Right atrium auricular region (tissue), 2 donors: ENCODE results near the gene GPC6. TPM values are rescaled to one million over a fixed set of nuclear protein-coding genes. Genes with fewer than 3 reads are reported as not detected.
A peak's percentile ranks its signal among the peaks of the same experiment; 100 is the strongest.

Experiments
- DNase-seq: peaks from one replicate; pipeline ENCODE4 v3.0.0-alpha.2; 2019; ENCODE audit warnings: low spot score
- H3K27ac ChIP-seq, 2 donors: fragments of 200-600 bp; sonication (generic); 1 replicate in 1 of 2; 2 replicates in 1 of 2; pipeline ENCODE4 v1.5.1; 2016 to 2019
- H3K27me3 ChIP-seq, 2 donors: fragments of 200-600 bp; sonication (generic); one replicate each; pipeline versions ENCODE4 v1.5.1 to v1.6.0; 2017 to 2019
- H3K36me3 ChIP-seq: fragments of 200-600 bp; sonication (generic); one replicate; pipeline ENCODE4 v1.5.1; 2016
- H3K4me1 ChIP-seq, 2 donors: fragments of 200-600 bp; sonication (generic); one replicate each; pipeline versions ENCODE4 v1.5.1 to v1.6.0; 2017 to 2019
- H3K4me3 ChIP-seq, 2 donors: fragments of 200-600 bp; sonication (generic); 1 replicate in 1 of 2; 2 replicates in 1 of 2; pipeline ENCODE4 v1.5.1; 2017 to 2019; ENCODE audit warnings: mild to moderate bottlenecking in 1 of 2, moderate library complexity in 1 of 2
- H3K9me3 ChIP-seq, 2 donors: fragments of 200-600 bp; sonication (generic); one replicate each; pipeline ENCODE4 v1.5.1; 2019
- total RNA-seq, 2 donors: library from RNA; depleted of rRNA; stranded (reverse); fragments of >200 nt; gene quantifications; one replicate each; pipeline ENCODE4 v1.1.0, GENCODE V29; 2016
- TF ChIP-seq, protein P1 (sequence below), 2 donors: fragments of 200-600 bp; sonication (generic); IDR thresholded peaks; one replicate each; pipeline ENCODE4 v1.5.1; 2019; ENCODE audit warnings: antibody characterized with exemption in 2 of 2

Gene GPC6
- total RNA-seq, 2 donors from 2014 or later = 1.3 to 3.8 TPM

DNA sequence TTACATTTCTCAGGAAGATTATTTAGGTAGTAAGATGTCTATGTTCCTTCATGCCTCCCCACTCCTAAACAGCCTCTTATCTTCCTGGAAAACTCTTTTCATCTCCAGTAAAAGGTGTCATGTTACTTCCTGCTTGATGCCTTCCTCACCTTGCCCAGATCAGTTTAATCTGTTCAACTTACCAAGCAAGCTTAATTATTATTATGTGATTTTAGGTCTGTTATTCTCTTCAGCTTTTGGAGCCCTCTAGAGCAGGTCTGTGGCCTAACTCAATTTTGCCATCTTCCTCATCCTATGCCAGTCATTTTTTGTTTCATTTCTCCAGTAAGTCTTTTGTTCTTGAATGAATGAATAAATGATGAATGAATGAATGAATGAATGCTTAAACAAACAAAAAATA, 724.5 kb downstream of the GPC6 start:
- H3K36me3 ChIP-seq = no peaks in the 10 kb centered on the region
- TF ChIP-seq, protein P1, sequence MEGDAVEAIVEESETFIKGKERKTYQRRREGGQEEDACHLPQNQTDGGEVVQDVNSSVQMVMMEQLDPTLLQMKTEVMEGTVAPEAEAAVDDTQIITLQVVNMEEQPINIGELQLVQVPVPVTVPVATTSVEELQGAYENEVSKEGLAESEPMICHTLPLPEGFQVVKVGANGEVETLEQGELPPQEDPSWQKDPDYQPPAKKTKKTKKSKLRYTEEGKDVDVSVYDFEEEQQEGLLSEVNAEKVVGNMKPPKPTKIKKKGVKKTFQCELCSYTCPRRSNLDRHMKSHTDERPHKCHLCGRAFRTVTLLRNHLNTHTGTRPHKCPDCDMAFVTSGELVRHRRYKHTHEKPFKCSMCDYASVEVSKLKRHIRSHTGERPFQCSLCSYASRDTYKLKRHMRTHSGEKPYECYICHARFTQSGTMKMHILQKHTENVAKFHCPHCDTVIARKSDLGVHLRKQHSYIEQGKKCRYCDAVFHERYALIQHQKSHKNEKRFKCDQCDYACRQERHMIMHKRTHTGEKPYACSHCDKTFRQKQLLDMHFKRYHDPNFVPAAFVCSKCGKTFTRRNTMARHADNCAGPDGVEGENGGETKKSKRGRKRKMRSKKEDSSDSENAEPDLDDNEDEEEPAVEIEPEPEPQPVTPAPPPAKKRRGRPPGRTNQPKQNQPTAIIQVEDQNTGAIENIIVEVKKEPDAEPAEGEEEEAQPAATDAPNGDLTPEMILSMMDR (IDR thresholded peaks at IDR 0.05) = peak in 1 of 2 donors; percentile 24
- H3K27me3 ChIP-seq = no peaks in the 10 kb centered on the region
- H3K4me1 ChIP-seq = no peaks in the 10 kb centered on the region
- H3K9me3 ChIP-seq = no peaks in the 10 kb centered on the region
- no peak overlapping the region for H3K27ac ChIP-seq
- no peak overlapping the region for H3K4me3 ChIP-seq
- no peak for DNase-seq

DNA sequence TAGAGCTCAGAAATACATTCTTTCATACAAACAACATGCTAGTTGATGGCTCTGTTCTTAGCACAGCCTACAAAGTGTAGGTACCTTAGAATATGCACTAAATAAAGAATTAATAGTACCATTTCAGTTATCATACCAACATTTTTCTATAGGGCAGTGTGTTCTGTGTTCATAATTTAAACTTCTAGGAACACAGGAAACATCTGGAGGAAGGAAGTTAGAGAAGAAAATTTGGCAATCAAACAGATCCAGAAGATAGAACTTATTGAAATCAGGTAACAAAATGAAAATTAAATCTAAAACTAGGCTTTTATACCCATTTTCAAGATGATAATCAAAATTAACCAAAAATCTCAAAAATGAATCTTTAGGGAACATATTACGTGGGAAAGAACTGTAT, 725.3 kb downstream of the GPC6 start:
- TF ChIP-seq, protein P1 (IDR thresholded peaks at IDR 0.05) = no peak
- no peak for DNase-seq
- Histone ChIP-seq H3K4me1 (no peaks in the 10 kb centered on the region), H3K27ac (no peak overlapping the region), H3K9me3 (no peaks in the 10 kb centered on the region), H3K36me3 (no peaks in the 10 kb centered on the region), H3K27me3 (no peaks in the 10 kb centered on the region), H3K4me3 (no peak overlapping the region)

DNA sequence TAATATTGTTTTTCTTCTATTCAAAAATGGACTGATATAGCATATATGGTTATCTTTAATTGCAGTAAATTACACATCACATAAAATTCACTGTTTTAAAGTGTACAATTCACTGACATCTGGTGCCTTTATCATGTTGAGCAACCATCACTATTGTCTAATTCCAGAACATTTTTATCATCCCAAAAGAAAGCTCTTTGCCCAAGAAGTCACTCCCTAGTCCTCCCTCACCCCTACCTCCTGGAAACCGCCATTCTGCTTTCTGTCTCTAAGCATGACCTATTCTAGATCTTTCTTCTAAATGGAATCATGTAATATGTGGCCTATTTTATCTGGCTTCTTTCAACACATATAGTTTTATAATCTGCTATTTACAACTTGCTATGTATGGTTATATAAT, 727.2 kb downstream of the GPC6 start:
- no peak for DNase-seq
- TF ChIP-seq, protein P1 (IDR thresholded peaks at IDR 0.05) = no peak
- no peak overlapping the region for H3K27ac ChIP-seq
- no peaks in the 10 kb centered on the region for H3K27me3 ChIP-seq
- H3K9me3 ChIP-seq = no peaks in the 10 kb centered on the region
- no peaks in the 10 kb centered on the region for H3K4me1 ChIP-seq
- H3K36me3 ChIP-seq = no peaks in the 10 kb centered on the region
- no peak overlapping the region for H3K4me3 ChIP-seq

DNA sequence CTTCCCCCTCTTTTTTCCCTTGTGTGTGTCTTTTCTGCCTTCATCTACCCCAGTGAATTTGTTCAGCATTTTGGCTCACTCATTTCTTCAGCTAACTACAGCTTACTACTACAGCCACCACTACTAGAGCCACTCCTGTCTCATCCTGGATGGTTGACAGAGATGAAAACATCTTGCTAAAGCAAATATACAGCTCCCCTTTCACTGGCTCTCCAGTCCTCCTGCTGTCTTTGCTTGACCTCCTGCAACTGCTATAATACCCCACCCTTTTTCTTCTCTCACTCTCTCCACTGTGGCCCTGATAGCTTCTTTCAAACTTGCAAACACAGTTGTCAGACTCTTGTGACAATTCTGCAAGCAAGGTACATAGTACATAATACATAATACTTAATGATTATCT, 729.3 kb downstream of the GPC6 start:
- Histone ChIP-seq H3K9me3 (no peaks in the 10 kb centered on the region), H3K36me3 (no peaks in the 10 kb centered on the region), H3K27me3 (no peaks in the 10 kb centered on the region), H3K4me1 (no peaks in the 10 kb centered on the region), H3K27ac (no peak overlapping the region), H3K4me3 (no peak overlapping the region)
- TF ChIP-seq, protein P1 (IDR thresholded peaks at IDR 0.05) = no peak
- DNase-seq = no peak

DNA sequence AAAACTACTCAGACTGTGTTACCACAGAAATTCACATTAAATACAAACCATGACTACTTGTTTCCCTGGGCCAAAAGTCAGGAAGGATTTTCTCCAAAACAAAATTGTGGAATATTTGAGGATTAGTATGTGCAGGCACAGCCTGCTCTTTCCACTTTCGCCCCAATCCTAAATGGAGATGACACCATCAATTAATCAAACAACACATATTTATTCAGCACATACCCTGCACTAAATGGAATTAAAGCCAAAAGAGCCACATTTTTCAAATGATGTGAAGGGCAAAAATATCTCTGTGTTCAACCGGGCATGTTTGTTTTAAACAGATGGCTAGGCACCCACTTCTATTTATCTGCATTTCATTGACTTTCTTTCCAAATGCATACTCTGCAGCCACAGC, 729.8 kb downstream of the GPC6 start:
- TF ChIP-seq, protein P1 (IDR thresholded peaks at IDR 0.05) = no peak
- Histone ChIP-seq H3K4me1 (no peaks in the 10 kb centered on the region), H3K27me3 (no peaks in the 10 kb centered on the region), H3K27ac (no peak overlapping the region), H3K9me3 (no peaks in the 10 kb centered on the region), H3K36me3 (no peaks in the 10 kb centered on the region), H3K4me3 (no peak overlapping the region)
- DNase-seq = no peak

DNA sequence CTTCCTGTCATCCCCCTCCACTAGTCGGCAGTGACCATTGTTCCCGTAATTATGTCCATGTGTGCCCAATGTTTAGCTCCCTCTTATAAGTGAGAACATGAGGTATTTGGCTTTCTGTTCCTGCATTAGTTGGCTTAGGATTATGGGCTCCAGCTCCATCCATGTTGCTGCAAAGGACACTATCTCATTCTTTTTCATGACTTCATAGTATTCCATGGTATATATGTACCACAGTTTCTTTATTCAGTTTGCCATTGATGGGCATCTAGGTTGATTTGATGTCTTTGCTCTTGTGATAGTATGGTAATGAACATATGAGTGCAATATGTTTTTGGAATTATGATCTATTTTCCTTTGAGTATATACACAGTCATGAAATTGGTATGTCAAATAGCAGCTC, 730.8 kb downstream of the GPC6 start:
- DNase-seq = no peak
- no peaks in the 10 kb centered on the region for H3K27me3 ChIP-seq
- H3K4me3 ChIP-seq = no peak overlapping the region
- H3K27ac ChIP-seq = no peak overlapping the region
- TF ChIP-seq, protein P1 (IDR thresholded peaks at IDR 0.05) = no peak
- no peaks in the 10 kb centered on the region for H3K36me3 ChIP-seq
- no peaks in the 10 kb centered on the region for H3K4me1 ChIP-seq
- H3K9me3 ChIP-seq = no peaks in the 10 kb centered on the region
